Keratinocyte (primary cell): ENCODE results near the gene L3MBTL4. TPM values are rescaled to one million over a fixed set of nuclear protein-coding genes. Genes with fewer than 3 reads are reported as not detected.

Experiments
- DNase-seq: peaks from one replicate; pipeline ENCODE4 v3.0.0-alpha.2; 2011; ENCODE audit warnings: low read depth, missing footprints, low spot score
- FAIRE-seq: peaks from 2 replicates; lab custom pipeline; 2011; peaks lifted over from hg19 to GRCh38; lab: Jason Lieb, UNC
- H2AFZ ChIP-seq: 2 replicates; pipeline ENCODE4 v1.6.0; 2012; ENCODE audit warnings: low read length, control low read depth, inconsistent platforms; ENCODE audit not compliant: control insufficient read depth
- H3K27ac ChIP-seq: 2 replicates; pipeline ENCODE4 v1.5.1; 2011; ENCODE audit warnings: low read length; ENCODE audit not compliant: control insufficient read depth, insufficient read depth
- H3K27me3 ChIP-seq: 3 replicates; pipeline ENCODE4 v1.6.0; 2011; ENCODE audit warnings: low read length; ENCODE audit not compliant: control insufficient read depth, insufficient read depth; ENCODE audit errors: extremely low read depth
- H3K36me3 ChIP-seq, 2 experiments: 2 replicates in 1 of 2; 3 replicates in 1 of 2; pipeline ENCODE4 v1.5.1; 2011; ENCODE audit warnings: low read length in 2 of 2, mild to moderate bottlenecking in 1 of 2; ENCODE audit not compliant: control insufficient read depth in 2 of 2, insufficient read depth in 2 of 2; ENCODE audit errors: extremely low read depth in 1 of 2
- H3K4me1 ChIP-seq: 3 replicates; pipeline ENCODE4 v1.5.1; 2011; ENCODE audit warnings: low read length; ENCODE audit not compliant: control insufficient read depth, insufficient read depth; ENCODE audit errors: extremely low read depth
- H3K4me2 ChIP-seq: 3 replicates; pipeline ENCODE4 v1.6.0; 2011; ENCODE audit warnings: low read depth, low read length; ENCODE audit not compliant: control insufficient read depth, insufficient read depth; ENCODE audit errors: extremely low read depth
- H3K4me3 ChIP-seq, 3 experiments: fragments of 200-600 bp in 1 of 3; sonication (generic) in 1 of 3; 2 replicates in 2 of 3; 3 replicates in 1 of 3; pipeline ENCODE4 v1.5.1; 2011 to 2016; ENCODE audit warnings: low read length in 3 of 3, mild to moderate bottlenecking in 3 of 3, control low read depth in 2 of 3, inconsistent platforms in 1 of 3, low read depth in 1 of 3, mixed read lengths in 1 of 3, mixed run types in 1 of 3, moderate library complexity in 1 of 3; ENCODE audit not compliant: control insufficient read depth in 2 of 3, insufficient read depth in 2 of 3; ENCODE audit errors: extremely low read depth in 1 of 3
- H3K79me2 ChIP-seq: 2 replicates; pipeline ENCODE4 v1.6.0; 2012; ENCODE audit warnings: low read length; ENCODE audit not compliant: control insufficient read depth, insufficient read depth
- H3K9ac ChIP-seq: 3 replicates; pipeline ENCODE4 v1.6.0; 2011; ENCODE audit warnings: low read length; ENCODE audit not compliant: control insufficient read depth, insufficient read depth; ENCODE audit errors: extremely low read depth
- H3K9me1 ChIP-seq: 3 replicates; pipeline ENCODE4 v1.6.0; 2011; ENCODE audit warnings: low read length; ENCODE audit not compliant: control insufficient read depth, insufficient read depth; ENCODE audit errors: extremely low read depth
- H3K9me3 ChIP-seq: 2 replicates; pipeline ENCODE4 v1.5.1; 2012; ENCODE audit warnings: low read depth, low read length; ENCODE audit not compliant: control insufficient read depth
- H4K20me1 ChIP-seq: 3 replicates; pipeline ENCODE4 v1.6.0; 2011; ENCODE audit warnings: low read length; ENCODE audit not compliant: control insufficient read depth, insufficient read depth; ENCODE audit errors: extremely low read depth
- CTCF ChIP-seq, 3 experiments: IDR thresholded peaks in 1 of 3; conservative IDR thresholded peaks in 1 of 3; optimal IDR thresholded peaks in 1 of 3; 2 replicates in 2 of 3; 3 replicates in 1 of 3; pipeline versions ENCODE3 to v1.5.1; 2011; ENCODE audit warnings: low read length in 3 of 3, mild to moderate bottlenecking in 3 of 3, moderate library complexity in 2 of 3, control low read depth in 1 of 3, inconsistent platforms in 1 of 3; ENCODE audit not compliant: insufficient read depth in 2 of 3; ENCODE audit errors: extremely low read depth in 1 of 3
- EZH2 ChIP-seq: IDR thresholded peaks from one replicate; pipeline ENCODE4 v1.6.1; 2012; ENCODE audit warnings: inconsistent platforms, mild to moderate bottlenecking, low read length, moderate library complexity
- dilution Hi-C: fragments of 300-500 bp; cut with MboI; formaldehyde crosslinking; loops from one replicate; pipeline ENCODE4 v1.7.0; 2020; ENCODE audit warnings: low sequenced_read_pairs; ENCODE audit not compliant: extremely low pct_ligation_motif_present
- polyA plus RNA-seq, 5 experiments: library from polyadenylated mRNA; depleted of rRNA in 3 of 5; stranded (reverse) in 3 of 5; stranded (forward) in 1 of 5; unstranded in 1 of 5; fragments of >200 nt; gene quantifications; 1 replicate in 1 of 5; 2 replicates in 3 of 5; 3 replicates in 1 of 5; pipeline versions ENCODE4 v1.2.1 to v1.2.3, GENCODE V29; 2011 to 2012; ENCODE audit warnings: missing spikeins in 2 of 5, low read depth in 1 of 5, low replicate concordance in 1 of 5

Gene L3MBTL4
- polyA plus RNA-seq, 1 donor (not counting 4 experiments of a cell fraction or from before 2014, with no cell fraction given) = 0.17 TPM

- H3K27me3 ChIP-seq = no peaks in the 10 kb centered on the region
- H3K4me2 ChIP-seq = no peak overlapping the region
- no peaks in the 10 kb centered on the region for H3K9me3 ChIP-seq
- H3K27ac ChIP-seq = no peak overlapping the region
- H3K79me2 ChIP-seq = no peaks in the 10 kb centered on the region
- H2AFZ ChIP-seq = no peak overlapping the region
- H4K20me1 ChIP-seq = no peaks in the 10 kb centered on the region
- no peaks in the 10 kb centered on the region for H3K4me1 ChIP-seq
- no peak overlapping the region for H3K4me3 ChIP-seq
- FAIRE-seq (no peak), DNase-seq (no peak)
- TF ChIP-seq CTCF (optimal IDR thresholded peaks at IDR 0.05 in 1 of 3, IDR thresholded peaks at IDR 0.05 in 1 of 3, conservative IDR thresholded peaks at IDR 0.05 in 1 of 3; ENCODE audit: extremely low read depth in 1 of 3, insufficient read depth in 2 of 3, low read length in 3 of 3) = no peak
- TF ChIP-seq EZH2 = no peak
- dilution Hi-C loops = no loop called here
- H3K9me1 ChIP-seq = no peaks in the 10 kb centered on the region
- no peaks in the 10 kb centered on the region for H3K36me3 ChIP-seq
- no peak overlapping the region for H3K9ac ChIP-seq
Observed at GRCh38 chr18:5948781-5949180, 465.9 kb downstream of the L3MBTL4 start.

GRCh38 chr18:5948237-5948636 is 466.5 kb downstream of the L3MBTL4 start:
- Histone ChIP-seq H3K9me3 (no peaks in the 10 kb centered on the region), H3K4me2 (no peak overlapping the region), H4K20me1 (no peaks in the 10 kb centered on the region), H3K79me2 (no peaks in the 10 kb centered on the region), H3K27ac (no peak overlapping the region), H3K27me3 (no peaks in the 10 kb centered on the region), H3K9ac (no peak overlapping the region), H3K9me1 (no peaks in the 10 kb centered on the region), H3K4me1 (no peaks in the 10 kb centered on the region), H3K36me3 (no peaks in the 10 kb centered on the region), H3K4me3 (no peak overlapping the region), H2AFZ (no peak overlapping the region)
- no peak for FAIRE-seq
- TF ChIP-seq EZH2 (no peak), CTCF (optimal IDR thresholded peaks at IDR 0.05 in 1 of 3, IDR thresholded peaks at IDR 0.05 in 1 of 3, conservative IDR thresholded peaks at IDR 0.05 in 1 of 3; ENCODE audit: extremely low read depth in 1 of 3, insufficient read depth in 2 of 3, low read length in 3 of 3) (no peak)
- dilution Hi-C loops = no loop called here
- DNase-seq = no peak
